Stimulated activated CD8-positive, alpha-beta memory T cell treated with anti-CD3 and anti-CD28 coated beads, Interleukin-15, amount 100 ng/mL, for 24 hours (primary cell): ENCODE data around the gene CAPN14.

Experiments
- DNase-seq: peaks from one replicate; pipeline ENCODE4 v3.0.0-alpha.2; 2020; ENCODE audit warnings: low read depth

CAPN14 gene

GRCh38 chr2:31227110-31227509 lies 9.8 kb upstream of the CAPN14 start:
- no peak for DNase-seq

GRCh38 chr2:31226266-31226665 lies 9.0 kb upstream of the CAPN14 start:
- no peak for DNase-seq

DNA sequence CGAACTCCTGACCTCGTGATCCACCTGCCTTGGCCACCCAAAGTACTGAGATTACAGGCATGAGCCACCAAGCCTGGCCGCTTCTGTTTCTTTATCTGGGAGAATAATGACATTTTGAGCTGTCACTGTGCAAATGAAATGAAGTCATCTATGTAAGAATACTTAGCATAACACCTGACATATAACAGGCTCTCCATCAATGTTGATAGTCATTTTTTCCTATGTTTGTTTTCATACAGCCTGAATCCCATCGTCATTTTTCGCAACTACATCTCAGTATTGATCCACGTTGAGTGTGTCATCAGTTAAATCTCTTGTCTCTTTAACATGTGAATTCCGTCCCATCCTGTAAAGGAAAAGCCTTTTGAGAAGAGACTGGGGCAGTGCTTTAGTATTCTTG lies 6.4 kb upstream of the CAPN14 start:
- DNase-seq = no peak

GRCh38 chr2:31223026-31223425 lies 5.7 kb upstream of the CAPN14 start:
- no peak for DNase-seq

DNA sequence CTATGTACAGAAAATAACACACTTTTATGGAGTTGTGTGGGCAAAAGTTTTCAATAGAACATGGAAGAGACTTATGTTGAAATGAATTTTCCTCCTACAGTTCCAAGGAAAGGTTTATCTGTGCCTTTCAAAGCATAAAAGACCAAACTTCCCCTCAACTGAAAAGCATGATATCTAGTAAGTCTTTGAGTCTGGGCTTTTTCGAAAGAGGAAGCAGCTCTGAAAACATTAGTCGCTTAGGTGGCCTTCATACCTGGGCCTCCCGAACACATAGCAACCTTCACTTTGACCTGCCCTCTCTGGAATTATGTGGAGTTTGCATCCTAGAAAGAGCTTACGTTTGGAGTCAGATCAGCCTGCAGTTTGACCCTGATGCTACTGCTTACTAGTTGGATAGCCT lies 4.8 kb upstream of the CAPN14 start:
- DNase-seq = no peak

GRCh38 chr2:31221544-31221943 lies 4.2 kb upstream of the CAPN14 start:
- no peak for DNase-seq

DNA sequence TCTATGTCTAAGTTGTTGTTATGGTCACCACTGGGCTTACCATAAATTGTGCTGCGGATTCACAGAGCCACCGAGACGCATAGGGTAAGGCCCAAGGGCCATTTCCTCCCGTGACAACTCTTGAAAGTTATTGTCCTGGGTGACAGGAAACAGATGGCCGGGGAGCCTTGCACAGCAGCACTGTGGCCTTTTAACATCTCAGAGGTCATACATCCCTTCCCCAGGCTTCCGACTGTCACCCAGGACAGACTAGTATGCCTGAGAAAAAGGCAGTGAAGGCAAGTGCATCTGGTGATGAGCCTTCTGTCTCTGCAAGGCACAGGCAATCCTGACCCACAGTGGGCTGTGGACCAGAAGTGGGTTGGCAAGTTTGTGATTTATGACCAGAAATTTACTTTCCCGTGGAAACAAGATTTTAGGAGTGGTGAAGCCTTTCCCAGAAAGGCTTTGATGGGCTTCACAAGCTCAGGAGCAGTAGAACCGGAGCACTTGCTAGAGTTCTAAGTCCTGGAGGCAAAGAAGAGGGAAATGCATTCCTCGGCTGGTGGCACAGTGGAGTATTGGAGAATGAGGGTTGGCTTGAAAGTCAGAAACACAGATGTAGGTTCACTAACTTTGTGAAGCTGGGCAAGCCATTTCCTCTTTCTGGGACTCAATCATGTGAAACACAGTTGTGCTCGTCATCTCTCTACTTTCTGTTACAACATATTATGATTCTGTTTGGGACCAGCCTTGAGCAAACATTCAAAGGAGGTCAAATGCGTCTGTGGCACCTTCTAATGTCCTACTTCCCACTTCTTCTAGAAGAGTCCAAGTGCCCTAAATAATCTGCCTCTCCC lies 2.0 kb upstream of the CAPN14 start:
- DNase-seq = no peak

- DNase-seq = no peak
Measured at GRCh38 chr2:31216734-31217133, 581 bp downstream of the CAPN14 start.

DNA sequence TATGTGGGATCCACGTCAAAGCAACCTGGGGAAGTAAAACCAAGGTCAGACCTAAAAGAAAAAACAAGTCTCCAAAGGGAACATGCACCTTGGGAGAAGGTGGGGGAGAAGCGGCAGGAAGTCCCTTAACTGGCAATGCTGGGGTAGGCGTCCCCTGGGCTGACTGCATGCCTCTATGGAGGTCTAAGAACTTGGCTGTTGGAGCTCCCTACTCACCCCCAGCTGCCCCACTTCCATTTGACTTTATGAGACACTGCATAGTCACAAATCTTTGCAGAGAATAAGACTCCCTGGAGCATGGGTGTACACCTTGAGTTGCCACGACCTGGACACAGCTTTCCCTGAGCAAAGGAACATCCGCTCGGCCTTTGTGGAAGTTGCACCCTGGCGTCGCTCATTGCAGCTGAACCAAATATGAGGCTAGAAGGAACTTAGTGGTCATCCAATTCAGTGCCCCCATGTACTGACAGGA lies 2.8 kb downstream of the CAPN14 start:
- DNase-seq = no peak

GRCh38 chr2:31213601-31214443 lies 3.5 kb downstream of the CAPN14 start:
- DNase-seq = no peak

GRCh38 chr2:31212659-31213600 lies 4.4 kb downstream of the CAPN14 start:
- no peak for DNase-seq

DNA sequence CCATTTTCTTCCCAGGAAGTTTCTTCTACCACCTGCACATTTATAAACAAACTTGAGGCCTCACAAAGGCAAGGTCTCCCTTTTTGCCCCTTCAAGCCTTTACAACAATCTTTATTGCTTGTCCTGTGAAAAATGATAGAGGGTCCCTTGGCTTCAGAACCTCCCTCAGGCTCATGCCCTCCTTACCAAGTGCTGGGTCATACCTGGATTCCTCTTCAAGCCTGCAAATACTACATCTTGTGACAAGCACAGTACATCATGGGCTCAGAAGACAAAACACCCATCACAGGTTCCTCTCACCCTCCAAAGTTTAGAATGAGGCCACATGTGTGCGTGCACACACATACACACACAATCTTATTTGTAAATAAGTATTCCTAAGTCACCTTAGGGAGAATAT lies 9.1 kb downstream of the CAPN14 start:
- DNase-seq = no peak

DNA sequence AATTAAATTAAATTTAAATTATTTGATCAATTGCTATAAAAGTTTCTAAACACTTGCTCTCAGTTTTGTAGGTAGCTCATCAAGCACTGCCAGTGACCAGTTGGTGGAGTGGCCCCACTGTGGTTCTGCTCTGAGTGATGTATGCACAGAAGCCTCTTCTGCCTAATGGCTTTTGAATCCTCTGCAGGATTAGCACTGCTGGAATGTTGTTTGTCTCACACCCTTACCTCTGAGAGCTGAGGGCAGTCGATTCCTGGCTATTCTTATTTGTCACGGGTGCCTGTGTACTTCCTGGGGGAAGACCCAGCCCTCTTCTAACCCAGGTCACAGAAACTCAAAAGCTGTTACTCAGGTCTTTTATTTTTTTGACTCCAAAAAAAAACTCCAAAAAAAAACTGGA lies 9.5 kb downstream of the CAPN14 start:
- DNase-seq = no peak

DNA sequence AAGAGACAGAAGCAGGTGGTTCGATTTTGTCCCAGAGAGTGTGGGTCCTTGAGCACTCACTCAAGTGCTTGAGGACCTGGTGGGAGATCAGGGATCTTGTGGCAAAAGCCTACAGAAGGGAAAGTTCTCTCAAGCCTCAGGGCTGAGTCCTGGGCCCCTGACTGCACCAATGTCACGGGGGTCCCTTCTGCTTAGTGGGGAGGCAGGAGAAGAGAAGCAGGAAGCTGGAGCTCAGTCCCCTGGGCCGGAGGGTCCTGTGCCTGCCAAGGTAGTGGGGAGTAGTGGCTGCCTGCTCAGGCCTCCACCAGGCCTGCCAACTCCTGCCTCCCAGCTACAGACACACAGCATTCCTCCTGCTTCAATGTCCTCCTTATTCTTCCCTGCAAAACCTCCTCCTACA lies 11.7 kb downstream of the CAPN14 start:
- DNase-seq = no peak

- no peak for DNase-seq
Measured at GRCh38 chr2:31205186-31205585, 12.1 kb downstream of the CAPN14 start.

GRCh38 chr2:31204783-31205182 lies 12.5 kb downstream of the CAPN14 start:
- no peak for DNase-seq

- DNase-seq = no peak
Measured at GRCh38 chr2:31203916-31204315, 13.4 kb downstream of the CAPN14 start.

- no peak for DNase-seq
Measured at GRCh38 chr2:31202833-31203232, 14.5 kb downstream of the CAPN14 start.

GRCh38 chr2:31202041-31202440 lies 15.3 kb downstream of the CAPN14 start:
- no peak for DNase-seq

DNA sequence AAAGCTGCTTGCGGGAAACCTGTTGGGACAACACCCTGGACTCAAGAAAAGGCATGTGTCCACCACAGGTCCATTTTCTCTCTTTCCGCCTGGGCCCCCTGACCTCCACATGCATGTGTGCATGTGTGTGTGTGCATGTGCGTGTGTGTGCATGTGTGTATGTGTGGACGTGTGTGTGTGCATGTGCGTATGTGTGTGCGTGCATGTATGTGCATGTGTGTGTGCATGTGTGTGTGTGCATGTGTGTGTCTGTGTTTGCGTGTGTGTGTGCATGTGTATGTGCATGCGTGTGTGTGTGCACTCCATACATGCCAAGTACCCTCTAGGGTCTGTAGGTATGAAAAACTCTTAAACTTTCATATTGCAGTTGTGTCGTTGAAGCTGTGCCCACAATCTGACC lies 16.3 kb downstream of the CAPN14 start:
- no peak for DNase-seq

- DNase-seq = no peak
Measured at GRCh38 chr2:31199206-31199605, 18.1 kb downstream of the CAPN14 start.

- DNase-seq = no peak
Measured at GRCh38 chr2:31197669-31198068, 19.6 kb downstream of the CAPN14 start.
